ENCODE results near the gene PRKCE. TPM values are rescaled to one million over a fixed set of nuclear protein-coding genes. Genes with fewer than 3 reads are reported as not detected.
A peak's percentile ranks its signal among the peaks of the same experiment; 100 is the strongest.

The PRKCE gene
- total RNA-seq, 1 donor from 2014 or later = 18.4 TPM

DNA sequence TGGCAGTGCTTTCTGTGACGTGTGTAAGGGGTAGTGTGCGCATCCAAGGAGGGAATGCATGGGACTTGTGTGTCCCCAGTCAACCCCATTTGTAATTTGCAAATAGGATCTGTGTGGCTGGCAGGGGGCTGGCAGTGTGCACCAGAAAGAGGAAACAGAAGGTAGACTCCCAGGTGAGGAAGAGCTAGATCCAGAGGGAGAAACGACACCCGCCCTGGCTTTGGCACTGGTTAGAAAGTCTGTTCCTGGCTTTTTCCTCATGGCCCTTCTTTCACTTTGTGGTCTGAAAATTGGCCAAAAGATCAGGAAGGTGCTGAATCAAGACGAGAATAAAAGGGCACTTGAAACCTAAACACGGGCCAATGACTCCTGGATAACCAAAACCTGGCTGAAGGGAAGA lies 33.3 kb downstream of the PRKCE start:
- Mint-ChIP-seq H3K9me3 (no peaks in the 10 kb centered on the region), H3K27ac (no peak overlapping the region), H3K36me3 (no peaks in the 10 kb centered on the region), H3K4me1 (peaks cover 24% of the 10 kb centered on the region), H3K4me3 (no peak overlapping the region), H3K27me3 (ENCODE audit: low read depth) (no peaks in the 10 kb centered on the region)
- no peak for DNase-seq (ENCODE audit: low spot score in 2 of 2, unreplicated experiment in 2 of 2)
- TF ChIP-seq, protein P1, sequence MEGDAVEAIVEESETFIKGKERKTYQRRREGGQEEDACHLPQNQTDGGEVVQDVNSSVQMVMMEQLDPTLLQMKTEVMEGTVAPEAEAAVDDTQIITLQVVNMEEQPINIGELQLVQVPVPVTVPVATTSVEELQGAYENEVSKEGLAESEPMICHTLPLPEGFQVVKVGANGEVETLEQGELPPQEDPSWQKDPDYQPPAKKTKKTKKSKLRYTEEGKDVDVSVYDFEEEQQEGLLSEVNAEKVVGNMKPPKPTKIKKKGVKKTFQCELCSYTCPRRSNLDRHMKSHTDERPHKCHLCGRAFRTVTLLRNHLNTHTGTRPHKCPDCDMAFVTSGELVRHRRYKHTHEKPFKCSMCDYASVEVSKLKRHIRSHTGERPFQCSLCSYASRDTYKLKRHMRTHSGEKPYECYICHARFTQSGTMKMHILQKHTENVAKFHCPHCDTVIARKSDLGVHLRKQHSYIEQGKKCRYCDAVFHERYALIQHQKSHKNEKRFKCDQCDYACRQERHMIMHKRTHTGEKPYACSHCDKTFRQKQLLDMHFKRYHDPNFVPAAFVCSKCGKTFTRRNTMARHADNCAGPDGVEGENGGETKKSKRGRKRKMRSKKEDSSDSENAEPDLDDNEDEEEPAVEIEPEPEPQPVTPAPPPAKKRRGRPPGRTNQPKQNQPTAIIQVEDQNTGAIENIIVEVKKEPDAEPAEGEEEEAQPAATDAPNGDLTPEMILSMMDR (IDR thresholded peaks at IDR 0.05; ENCODE audit: unreplicated experiment) = no peak

DNA sequence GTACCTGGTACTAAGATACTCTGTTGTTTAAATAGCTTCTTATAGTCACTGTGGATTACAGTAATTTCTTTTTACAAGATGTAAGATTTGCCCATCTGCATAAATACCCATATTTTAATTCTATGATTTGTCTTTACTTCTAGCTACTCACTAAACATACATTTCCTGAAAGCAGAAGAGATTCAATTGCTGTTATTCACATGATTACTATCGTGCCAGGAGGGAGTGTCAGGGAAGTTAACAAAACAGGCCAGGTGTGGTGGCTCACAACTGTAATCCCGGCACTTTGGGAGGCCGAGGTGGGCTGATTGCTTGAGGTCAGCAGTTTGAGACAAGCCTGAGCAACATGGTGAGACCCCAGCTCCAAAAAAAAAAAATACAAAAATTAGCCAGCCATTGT lies 33.8 kb downstream of the PRKCE start:
- no peak overlapping the region for H3K4me3 Mint-ChIP-seq
- H3K27me3 Mint-ChIP-seq (ENCODE audit: low read depth) = no peaks in the 10 kb centered on the region

DNA sequence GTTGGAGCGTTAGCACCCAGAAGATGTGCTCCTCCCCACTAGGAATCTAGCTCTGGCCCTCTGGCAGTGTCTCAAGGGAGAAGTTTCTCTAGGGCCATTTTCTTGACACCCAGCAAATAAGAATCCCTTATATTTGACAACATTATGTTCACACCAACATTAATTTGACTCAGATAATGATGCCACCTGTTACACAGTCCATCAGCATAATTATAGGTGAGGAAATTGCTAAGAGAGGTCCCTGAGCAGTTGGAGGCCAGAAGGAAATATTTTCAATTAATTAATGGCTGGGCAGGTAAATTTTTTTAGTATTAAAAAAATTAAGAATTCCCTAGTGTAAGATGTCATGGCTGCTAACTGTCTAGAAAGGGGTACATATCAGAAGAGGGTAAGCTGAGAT lies 36.5 kb downstream of the PRKCE start:
- H3K4me3 Mint-ChIP-seq = no peak overlapping the region
- H3K4me1 Mint-ChIP-seq = peaks cover 25% of the 10 kb centered on the region
- TF ChIP-seq, protein P1 (IDR thresholded peaks at IDR 0.05; ENCODE audit: unreplicated experiment) = no peak
- no peaks in the 10 kb centered on the region for H3K27me3 Mint-ChIP-seq (ENCODE audit: low read depth)
- no peak overlapping the region for H3K27ac Mint-ChIP-seq
- DNase-seq (ENCODE audit: low spot score in 2 of 2, unreplicated experiment in 2 of 2) = no peak
- no peaks in the 10 kb centered on the region for H3K9me3 Mint-ChIP-seq
- no peaks in the 10 kb centered on the region for H3K36me3 Mint-ChIP-seq

More for the DNA sequence above, 33.8 kb downstream of the PRKCE start:
- TF ChIP-seq, protein P1 (IDR thresholded peaks at IDR 0.05; ENCODE audit: unreplicated experiment) = no peak
- peaks cover 27% of the 10 kb centered on the region for H3K4me1 Mint-ChIP-seq
- no peaks in the 10 kb centered on the region for H3K9me3 Mint-ChIP-seq
- no peak overlapping the region for H3K27ac Mint-ChIP-seq
- DNase-seq (ENCODE audit: low spot score in 2 of 2, unreplicated experiment in 2 of 2) = no peak
- H3K36me3 Mint-ChIP-seq = no peaks in the 10 kb centered on the region

DNA sequence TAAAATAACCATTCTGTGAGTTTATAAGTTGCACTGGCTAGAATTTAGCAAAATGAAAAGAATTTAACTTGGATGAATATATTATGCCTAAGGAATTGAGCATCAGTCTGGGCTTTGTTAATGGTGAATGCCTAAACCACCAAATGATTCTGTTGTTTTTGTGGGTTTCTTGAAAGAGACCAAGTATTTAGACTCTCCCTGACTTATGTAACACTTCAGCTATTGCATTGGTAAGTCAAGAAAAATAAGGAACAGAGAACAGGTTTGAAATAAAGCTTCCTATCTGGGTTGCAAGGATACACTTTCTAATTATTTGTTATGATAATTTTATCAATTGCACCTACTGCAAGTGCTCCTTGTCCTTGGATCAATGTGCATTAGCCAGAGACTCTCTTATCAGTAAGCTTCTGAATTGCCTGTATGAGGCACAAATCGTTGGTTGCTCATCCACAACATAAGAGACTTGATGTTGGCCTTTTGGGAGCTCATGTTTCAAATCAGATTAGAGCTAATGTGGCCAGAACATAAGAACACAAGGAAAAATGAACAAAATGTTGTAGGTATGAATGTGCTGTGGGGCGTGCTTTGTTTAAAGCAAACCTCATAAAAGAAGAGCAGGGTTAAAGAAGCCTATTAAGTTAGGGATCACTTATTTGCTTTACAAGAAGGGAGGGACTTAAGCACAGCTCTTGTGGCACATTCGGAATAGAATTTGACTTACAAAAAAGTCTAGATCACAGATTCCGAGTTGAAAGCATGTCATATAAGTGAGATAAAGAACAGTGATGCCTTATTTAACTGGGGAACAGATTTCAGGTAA lies 37.2 kb downstream of the PRKCE start:
- H3K4me3 Mint-ChIP-seq = no peak overlapping the region
- H3K27ac Mint-ChIP-seq = no peak overlapping the region
- DNase-seq (ENCODE audit: low spot score in 2 of 2, unreplicated experiment in 2 of 2) = no peak
- H3K36me3 Mint-ChIP-seq = no peaks in the 10 kb centered on the region
- peaks cover 19% of the 10 kb centered on the region for H3K4me1 Mint-ChIP-seq
- H3K27me3 Mint-ChIP-seq (ENCODE audit: low read depth) = no peaks in the 10 kb centered on the region
- H3K9me3 Mint-ChIP-seq = no peaks in the 10 kb centered on the region
- TF ChIP-seq, protein P1 (IDR thresholded peaks at IDR 0.05; ENCODE audit: unreplicated experiment) = no peak

DNA sequence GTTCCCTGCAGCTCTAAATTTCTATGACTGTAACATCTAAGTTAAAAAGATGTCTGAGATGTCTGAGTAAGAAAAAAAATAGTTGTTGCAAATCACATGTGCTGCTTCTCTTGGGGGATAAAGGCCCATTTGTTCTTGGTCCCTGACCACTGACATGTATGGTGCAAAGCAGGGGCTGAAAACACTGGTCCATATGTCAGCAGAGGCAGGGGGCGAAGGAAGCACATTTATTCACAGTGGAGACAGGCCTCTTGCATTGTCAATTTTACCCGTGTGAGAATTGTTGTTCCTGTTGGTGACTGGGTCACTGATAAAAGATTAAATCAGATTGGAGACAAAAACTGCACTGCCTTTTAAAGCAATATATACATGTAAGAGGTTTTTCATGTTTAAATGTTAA lies 38.8 kb downstream of the PRKCE start:
- peak overlapping the region; percentile 18 for H3K27ac Mint-ChIP-seq
- no peaks in the 10 kb centered on the region for H3K9me3 Mint-ChIP-seq
- TF ChIP-seq, protein P1 (IDR thresholded peaks at IDR 0.05; ENCODE audit: unreplicated experiment) = no peak
- H3K36me3 Mint-ChIP-seq = no peaks in the 10 kb centered on the region
- no peak overlapping the region for H3K4me3 Mint-ChIP-seq
- H3K4me1 Mint-ChIP-seq = peaks cover 19% of the 10 kb centered on the region
- H3K27me3 Mint-ChIP-seq (ENCODE audit: low read depth) = no peaks in the 10 kb centered on the region
- DNase-seq (ENCODE audit: low spot score in 2 of 2, unreplicated experiment in 2 of 2) = no peak

All from mesothelial cell of epicardium (in vitro differentiated cells).